NOMO-1 treated with dmso at 0.1 percent for 144 hours (cell line): ENCODE results near the gene FYB1.
"Not testable (repeated sequence)": the region's sequence is repeated elsewhere in the genome, so short reads cannot be mapped to it uniquely, and the experiment has no call there.

Experiments used
- DNase-seq: peaks from one replicate; lab custom pipeline; 2025; ENCODE audit not compliant: unreplicated experiment; lab: John Stamatoyannopoulos, UW

The FYB1 gene

DNA sequence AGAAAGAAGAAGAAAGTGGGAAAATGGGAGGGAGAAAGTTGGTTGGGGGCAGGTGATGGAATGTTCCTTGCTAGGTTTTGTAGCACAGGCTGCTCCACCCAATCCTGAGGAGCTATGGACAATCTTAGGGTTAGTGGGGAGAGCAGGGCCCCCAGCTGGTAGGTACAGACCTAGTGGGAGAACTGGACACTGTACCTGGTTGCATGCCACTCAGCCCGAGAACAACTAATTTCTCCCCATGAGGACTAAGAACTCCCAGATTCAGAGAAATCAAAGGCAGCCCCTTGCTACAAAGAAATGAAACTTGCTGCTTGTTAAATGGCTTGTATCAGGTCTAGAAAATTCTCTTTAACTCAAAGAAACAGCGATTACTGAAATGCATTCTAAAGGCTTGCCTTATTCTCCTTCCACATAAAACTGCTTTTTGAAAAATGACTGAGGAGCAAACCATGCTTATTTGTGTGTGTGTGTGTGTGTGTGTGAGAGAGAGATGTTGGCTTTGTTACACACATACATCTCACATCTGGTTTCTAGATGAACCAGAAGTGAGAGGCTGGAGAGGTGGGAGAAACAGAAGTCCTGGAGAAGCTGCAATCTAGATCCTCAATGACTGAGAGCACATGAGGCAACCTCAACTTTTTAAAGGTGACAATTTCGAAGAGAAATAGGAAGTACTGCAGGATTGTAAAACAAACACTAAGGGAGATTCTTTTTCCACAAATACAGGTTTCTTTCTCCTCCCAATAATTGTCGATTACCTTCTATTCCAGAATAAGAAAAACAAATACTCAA is 28.9 kb downstream of the FYB1 start:
- peak; percentile 50 for DNase-seq

DNA sequence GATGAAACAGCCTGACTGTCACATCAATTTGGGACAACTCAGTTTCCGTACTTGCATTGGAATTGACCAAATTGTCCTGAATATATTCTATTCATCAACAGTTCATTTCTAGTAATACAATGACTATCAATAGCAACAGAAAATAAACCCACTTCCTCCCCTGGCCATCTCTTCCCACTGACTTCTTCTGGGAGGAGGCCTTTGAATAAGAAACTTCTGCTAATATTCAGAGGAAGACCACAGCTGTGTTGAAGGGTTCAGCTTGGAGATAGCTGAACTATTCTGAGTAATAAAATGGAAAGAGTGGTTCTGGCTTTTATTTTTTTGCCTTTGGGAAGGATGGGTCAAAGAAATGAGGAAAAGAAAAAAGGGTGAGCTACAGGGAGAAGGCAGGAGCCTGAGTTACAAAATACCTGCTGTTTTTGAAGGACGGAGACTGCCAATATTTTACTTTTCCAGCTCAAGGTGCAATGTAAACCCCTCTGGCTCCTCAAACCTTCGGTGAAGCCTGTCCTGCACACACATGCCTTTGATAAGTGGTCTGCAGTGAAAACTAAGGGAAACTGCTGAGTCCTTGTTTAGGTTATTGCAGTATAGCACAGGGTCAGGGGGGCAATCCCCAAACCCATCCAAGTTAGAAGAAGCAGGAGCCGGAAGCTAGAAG is 29.9 kb downstream of the FYB1 start:
- peak; percentile 36 for DNase-seq

DNA sequence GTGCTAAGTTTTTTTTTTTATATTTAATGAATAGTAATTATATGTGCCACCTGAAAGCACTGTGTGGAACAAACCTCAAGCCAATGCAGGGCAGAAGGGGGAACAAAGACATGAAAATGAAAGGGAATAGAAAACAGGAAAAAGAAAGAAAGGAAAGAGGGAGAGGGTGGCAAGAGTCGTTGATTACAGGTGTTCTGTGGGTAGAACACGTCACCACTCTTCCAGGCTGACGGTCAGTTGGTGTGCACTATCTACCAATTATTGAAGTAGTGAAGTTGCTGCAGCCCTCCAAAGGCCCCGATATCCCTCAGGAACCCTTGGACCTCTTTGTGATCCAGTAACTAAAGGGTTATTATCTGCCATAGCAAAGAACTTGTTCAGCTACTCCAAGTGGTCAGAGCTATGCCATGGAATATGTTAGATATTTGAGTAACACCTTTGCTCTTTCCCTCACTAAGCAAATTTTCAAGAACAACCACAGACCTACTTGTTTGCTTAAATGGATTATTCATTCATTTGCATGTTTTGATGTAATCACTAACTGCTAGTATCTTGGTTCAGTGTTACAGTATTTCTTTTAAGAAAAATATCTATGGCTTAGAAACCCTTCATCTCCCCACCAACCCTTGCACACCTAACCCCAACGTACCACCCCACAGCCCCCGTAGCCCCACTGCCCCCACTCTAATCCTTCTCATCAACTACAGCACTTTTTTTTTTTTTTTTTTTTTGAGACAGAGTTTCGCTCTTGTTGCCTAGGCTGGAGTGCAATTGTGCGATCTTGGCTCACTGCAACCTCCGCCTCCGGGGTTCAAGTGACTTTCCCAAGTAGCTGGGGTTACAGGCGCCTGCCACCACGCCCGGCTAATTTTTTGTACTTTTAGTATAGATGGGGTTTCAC is 31.3 kb downstream of the FYB1 start:
- no peak for DNase-seq

GRCh38 chr5:39186722-39187539 is 32.4 kb downstream of the FYB1 start:
- DNase-seq: no peak

GRCh38 chr5:39186289-39186688 is 33.1 kb downstream of the FYB1 start:
- DNase-seq: no peak

DNA sequence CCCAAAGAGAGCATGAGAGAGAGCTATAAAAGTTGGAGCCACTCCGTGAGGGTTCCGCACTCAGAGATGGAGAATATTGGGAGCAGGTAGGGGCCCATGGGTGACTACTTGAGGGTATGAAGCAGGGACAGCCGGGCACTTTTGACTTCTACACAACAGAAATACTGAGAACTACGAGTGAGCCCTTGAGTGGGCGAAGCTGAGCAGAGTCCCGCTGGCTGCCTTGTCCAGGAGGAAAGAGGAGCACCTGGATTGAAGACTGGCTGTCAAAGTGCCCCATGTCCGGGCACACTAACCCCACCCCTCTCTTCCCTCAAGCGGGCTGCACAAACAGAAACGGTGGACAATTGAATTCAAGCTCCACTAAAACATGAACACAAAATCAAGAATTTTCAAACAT is 33.6 kb downstream of the FYB1 start:
- DNase-seq: no peak

DNA sequence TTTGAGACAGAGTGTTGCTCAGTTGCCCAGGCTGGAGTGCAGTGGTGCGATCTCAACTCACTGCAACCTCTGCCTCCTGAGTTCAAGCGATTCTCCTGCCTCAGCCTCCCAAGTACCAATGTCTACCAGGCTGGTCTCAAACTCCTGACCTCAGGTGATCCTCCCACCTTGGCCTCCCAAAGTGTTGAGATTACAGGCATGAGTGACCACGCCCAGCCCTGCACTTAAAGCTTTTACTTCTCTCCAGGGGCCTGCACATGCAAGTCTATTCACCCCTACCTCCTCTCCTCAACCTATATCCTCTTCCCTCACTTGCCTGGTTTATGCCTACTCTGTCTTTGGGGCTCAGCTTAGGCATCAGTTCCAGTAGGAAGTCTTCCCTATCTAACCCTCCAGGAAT is 39.8 kb downstream of the FYB1 start:
- not testable (repeated sequence) for DNase-seq

DNA sequence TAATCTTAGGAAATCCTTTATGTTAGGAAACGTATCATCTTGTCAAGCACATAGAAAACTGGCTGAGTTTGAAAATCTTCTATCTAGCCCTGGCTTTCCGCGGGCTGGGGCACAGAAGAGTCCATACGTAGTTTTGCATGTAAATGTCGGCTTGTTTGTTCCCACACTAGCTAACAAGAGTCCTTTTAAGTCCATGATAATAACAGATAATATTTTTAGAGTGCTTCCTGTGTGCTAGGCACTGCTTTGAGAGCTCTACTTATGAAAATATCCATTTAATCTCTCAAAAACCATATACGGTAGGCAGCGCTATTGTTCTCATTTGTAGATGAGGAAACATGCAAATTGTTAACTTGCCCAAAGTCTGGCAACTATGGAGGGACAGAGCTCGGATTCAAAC is 40.5 kb downstream of the FYB1 start:
- DNase-seq: no peak

- peak; percentile 31 for DNase-seq
Measured at GRCh38 chr5:39178171-39178570, 41.2 kb downstream of the FYB1 start.

DNA sequence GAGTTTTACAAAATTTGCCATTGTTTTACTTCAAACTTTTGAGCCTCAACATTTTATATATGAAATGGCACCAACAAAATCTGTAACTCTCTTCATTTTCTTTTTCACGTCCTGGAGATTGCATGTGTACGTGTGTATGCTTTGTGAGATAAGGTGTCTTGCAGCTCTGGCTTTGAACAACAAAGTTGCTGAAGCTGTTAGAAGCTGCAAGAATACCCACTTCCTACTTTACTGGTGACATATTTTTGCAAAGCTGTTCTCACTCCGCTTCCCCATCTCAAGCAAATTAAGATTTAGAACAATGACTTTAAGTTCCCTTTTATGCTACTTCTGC is 41.8 kb downstream of the FYB1 start:
- peak; percentile 95 for DNase-seq

GRCh38 chr5:39176759-39177630 is 42.4 kb downstream of the FYB1 start:
- peak; percentile 53 for DNase-seq

- DNase-seq: no peak
Measured at GRCh38 chr5:39175273-39175955, 43.9 kb downstream of the FYB1 start.

DNA sequence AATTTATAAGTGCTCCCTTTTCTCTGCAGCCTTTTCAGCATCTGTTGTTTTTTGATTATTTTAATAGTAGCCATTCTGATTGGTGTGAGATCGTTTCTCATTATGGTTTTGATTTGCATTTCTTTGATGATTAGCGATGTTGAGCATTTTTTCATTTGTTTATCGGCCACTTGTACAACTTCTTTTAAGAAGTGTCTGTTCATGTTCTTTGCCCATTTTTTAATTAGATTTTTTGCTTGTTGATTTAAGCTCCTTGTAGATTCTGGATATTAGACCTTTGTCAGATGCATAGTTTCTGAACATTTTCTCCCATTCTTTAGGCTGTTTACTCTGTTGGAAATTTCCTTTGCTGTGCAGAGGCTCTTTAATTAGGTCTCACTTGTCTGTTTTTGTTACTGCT is 46.3 kb downstream of the FYB1 start:
- no peak for DNase-seq

DNA sequence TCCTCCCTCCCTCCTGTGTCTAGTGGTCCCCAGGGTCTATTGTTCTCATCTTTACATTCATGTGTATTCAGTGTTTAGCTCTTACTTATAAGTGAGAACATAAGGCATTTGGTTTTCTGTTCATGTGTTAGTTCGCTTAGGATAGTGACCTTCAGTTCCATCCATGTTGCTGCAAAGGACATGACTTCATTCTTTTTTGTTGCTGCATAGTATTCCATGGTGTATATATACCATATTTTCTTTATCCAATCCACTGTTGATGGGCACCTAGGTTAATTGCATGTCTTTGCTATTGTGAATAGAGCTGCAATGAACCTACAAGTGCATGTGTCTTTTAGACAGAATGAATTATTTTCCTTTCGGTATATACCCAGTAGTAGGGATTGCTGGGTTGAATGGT is 46.8 kb downstream of the FYB1 start:
- DNase-seq: no peak

GRCh38 chr5:39171647-39172046 is 47.7 kb downstream of the FYB1 start:
- DNase-seq: no peak

- no peak for DNase-seq
Measured at GRCh38 chr5:39169081-39169480, 50.3 kb downstream of the FYB1 start.

DNA sequence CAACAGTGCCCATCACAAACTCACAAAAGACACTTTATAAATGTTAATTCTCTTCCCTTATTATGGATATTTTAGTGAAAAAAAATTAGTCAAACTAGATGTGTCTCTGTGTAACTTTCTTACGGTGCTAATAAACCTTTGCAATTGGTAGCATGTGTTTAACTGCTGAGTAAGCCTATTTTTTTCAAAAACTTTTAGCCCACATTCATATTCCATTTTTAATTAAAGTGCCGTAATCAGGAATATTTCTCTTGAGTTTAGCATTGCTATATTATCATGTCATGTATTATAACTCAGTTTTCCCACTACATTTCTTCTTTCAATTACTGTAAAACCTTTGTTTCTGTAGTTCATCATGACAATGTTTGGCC is 51.4 kb downstream of the FYB1 start:
- DNase-seq: no peak

GRCh38 chr5:39167141-39167971 is 52.0 kb downstream of the FYB1 start:
- DNase-seq: no peak
